ENCODE data around the gene TEX9.

DNA sequence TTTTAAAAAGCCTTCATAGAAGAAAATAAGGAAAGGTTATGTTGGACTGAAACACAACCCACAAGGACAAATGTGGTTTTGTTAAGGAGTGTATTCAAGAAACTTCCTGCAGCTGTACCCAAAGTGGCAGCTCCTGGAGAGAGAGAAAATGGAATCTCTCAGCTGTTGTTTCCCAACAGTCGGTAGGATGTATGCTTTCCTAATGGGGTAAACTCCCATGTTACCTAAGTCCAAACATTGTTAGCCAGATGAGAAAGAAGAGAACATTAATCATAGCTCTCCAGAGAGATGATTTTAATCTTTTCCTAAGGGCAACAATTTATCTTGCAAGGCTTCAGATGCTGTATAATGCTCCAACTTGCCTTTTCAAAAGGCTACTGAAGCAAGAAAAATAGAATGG, 22.6 kb upstream of the TEX9 start:
- TF ChIP-seq, protein P1, sequence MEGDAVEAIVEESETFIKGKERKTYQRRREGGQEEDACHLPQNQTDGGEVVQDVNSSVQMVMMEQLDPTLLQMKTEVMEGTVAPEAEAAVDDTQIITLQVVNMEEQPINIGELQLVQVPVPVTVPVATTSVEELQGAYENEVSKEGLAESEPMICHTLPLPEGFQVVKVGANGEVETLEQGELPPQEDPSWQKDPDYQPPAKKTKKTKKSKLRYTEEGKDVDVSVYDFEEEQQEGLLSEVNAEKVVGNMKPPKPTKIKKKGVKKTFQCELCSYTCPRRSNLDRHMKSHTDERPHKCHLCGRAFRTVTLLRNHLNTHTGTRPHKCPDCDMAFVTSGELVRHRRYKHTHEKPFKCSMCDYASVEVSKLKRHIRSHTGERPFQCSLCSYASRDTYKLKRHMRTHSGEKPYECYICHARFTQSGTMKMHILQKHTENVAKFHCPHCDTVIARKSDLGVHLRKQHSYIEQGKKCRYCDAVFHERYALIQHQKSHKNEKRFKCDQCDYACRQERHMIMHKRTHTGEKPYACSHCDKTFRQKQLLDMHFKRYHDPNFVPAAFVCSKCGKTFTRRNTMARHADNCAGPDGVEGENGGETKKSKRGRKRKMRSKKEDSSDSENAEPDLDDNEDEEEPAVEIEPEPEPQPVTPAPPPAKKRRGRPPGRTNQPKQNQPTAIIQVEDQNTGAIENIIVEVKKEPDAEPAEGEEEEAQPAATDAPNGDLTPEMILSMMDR (IDR thresholded peaks at IDR 0.05), result no peak
- TF ChIP-seq POLR2A (IDR thresholded peaks at IDR 0.05), result no peak
- no peak for TF ChIP-seq EP300 (IDR thresholded peaks at IDR 0.05)
